GM12891 (cell line): Measurements from ENCODE around the gene SDC3.

Experiments used
- PAX5 ChIP-seq: IDR thresholded peaks from 2 replicates; pipeline ENCODE4 v1.6.1; 2011; ENCODE audit warnings: low read length, moderate library complexity, mild to moderate bottlenecking; ENCODE audit not compliant: insufficient read depth, severe bottlenecking
- POLR2A ChIP-seq: IDR thresholded peaks from 2 replicates; pipeline ENCODE4 v1.6.1; 2011; ENCODE audit warnings: low read depth, low read length, control low read depth
- POLR2AphosphoS5 ChIP-seq: IDR thresholded peaks from 2 replicates; pipeline ENCODE4 v1.6.1; 2011; ENCODE audit warnings: low read depth, low read length, control low read depth

GRCh38 chr1:30822006-30822405 is 86.6 kb downstream of the SDC3 start:
- TF ChIP-seq POLR2A (no peak), POLR2AphosphoS5 (no peak), PAX5 (no peak)
